ENCODE results near the gene ZBED1. TPM values are rescaled to one million over a fixed set of nuclear protein-coding genes. Genes with fewer than 3 reads are reported as not detected.
"Not testable (repeated sequence)": the region's sequence is repeated elsewhere in the genome, so short reads cannot be mapped to it uniquely, and the experiment has no call there.

ZBED1 gene
- total and polyA plus RNA-seq, 8 donors = 11.9 to 39.5 (median 26.2) TPM

DNA sequence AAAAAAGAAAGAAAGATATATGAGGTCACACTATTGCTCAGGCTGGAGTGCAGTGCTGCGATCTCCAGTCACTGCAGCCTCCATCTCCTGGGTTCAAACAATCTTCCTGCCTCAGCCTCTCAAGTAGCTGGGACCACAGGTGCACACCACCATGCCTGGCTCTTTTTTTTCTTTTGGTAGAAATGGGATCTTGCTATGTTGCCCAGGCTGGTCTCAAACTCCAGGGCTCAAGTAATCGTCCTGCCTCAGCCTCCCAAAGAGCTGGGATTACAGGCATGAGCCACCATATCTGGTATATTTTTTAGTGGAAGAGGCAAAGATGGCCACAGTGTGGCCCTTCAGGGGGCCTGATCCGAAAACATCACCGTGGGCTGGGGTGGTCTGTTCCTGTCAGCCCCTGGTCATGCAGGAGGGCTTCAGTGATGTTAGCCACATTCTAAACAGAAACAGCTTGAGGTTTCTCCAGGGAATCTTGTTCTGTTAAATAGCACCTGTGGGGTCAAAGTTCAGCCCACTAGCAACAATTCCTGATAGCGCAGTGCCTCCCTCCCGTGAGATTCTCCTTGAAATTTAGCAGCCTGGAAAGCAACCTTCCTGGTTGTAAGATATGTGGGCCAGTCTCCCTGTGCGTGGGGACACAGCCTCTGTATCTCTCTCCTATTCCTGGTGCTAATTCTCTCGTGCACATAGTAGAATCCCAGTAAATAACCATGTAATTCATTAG, 7.3 kb upstream of the ZBED1 start:
- ATAC-seq (peak; percentile 39 to 86 (median 67)), FAIRE-seq (no peak), DNase-seq (no peak)
- TF ChIP-seq CTCF (IDR thresholded peaks at IDR 0.05) = no peak
- peaks cover 0 to 6% (median 0%) of the 10 kb centered on the region in 3 donors for H3K4me1 ChIP-seq
- H3K27me3 ChIP-seq = no peaks in the 10 kb centered on the region
- H3K9me3 ChIP-seq = no peaks in the 10 kb centered on the region
- no peak overlapping the region for H3K27ac ChIP-seq
- WGBS, 2 donors = 49 to 50% methylated on average over 8 of the region's 8 CpGs
- intact Hi-C loops (cut with DNase I) = no loop called here
- no peaks in the 10 kb centered on the region for H3K36me3 ChIP-seq
- no peak overlapping the region for H3K4me3 ChIP-seq

GRCh38 chrX:2507196-2507595, 6.4 kb upstream of the ZBED1 start:
- Histone ChIP-seq H3K27ac (no peak overlapping the region), H3K4me3 (no peak overlapping the region), H3K27me3 (no peaks in the 10 kb centered on the region), H3K9me3 (no peaks in the 10 kb centered on the region), H3K36me3 (no peaks in the 10 kb centered on the region), H3K4me1 (peaks cover 0 to 6% (median 0%) of the 10 kb centered on the region in 3 donors)
- DNase-seq = no peak
- no peak for FAIRE-seq
- no peak for TF ChIP-seq CTCF (IDR thresholded peaks at IDR 0.05)
- intact Hi-C loops (cut with DNase I) = no loop called here
- WGBS, 2 donors = 92% methylated on average over 3 of the region's 3 CpGs
- no peak for ATAC-seq

DNA sequence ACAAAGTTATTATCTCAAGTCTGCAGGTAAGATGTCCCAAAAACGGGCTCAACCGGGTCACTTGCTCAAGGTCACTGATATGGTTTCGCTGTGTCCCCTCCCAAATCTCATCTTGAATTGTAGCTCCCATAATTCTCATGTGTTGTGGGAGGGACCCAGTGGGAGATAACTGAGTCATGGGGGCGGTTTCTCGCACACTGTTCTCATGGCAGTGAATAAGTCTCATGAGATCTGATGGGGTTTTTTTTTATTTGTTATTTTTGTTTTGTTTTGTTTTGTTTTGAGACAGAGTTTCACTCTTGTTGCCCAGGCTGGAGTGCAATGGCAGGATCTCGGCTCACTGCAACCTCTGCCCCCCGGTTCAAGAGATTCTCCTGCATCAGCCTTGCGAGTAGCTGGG, 4.6 kb upstream of the ZBED1 start:
- H3K4me3 ChIP-seq; intact Hi-C loops (cut with DNase I); H3K27ac ChIP-seq; H3K27me3 ChIP-seq; FAIRE-seq; DNase-seq; H3K9me3 ChIP-seq; H3K36me3 ChIP-seq; ATAC-seq; H3K4me1 ChIP-seq: not testable (repeated sequence)
- 69 to 76% methylated on average over 8 of the region's 8 CpGs for WGBS, 2 donors

- FAIRE-seq = no peak
- 60 to 66% methylated on average over 7 of the region's 7 CpGs for WGBS, 2 donors
- Histone ChIP-seq H3K9me3 (no peaks in the 10 kb centered on the region), H3K4me1 (peaks cover 0 to 6% (median 0%) of the 10 kb centered on the region in 3 donors), H3K27me3 (no peaks in the 10 kb centered on the region), H3K36me3 (no peaks in the 10 kb centered on the region), H3K4me3 (no peak overlapping the region), H3K27ac (no peak overlapping the region)
- TF ChIP-seq CTCF (IDR thresholded peaks at IDR 0.05) = no peak
- ATAC-seq = no peak
- no peak for DNase-seq
- intact Hi-C loops (cut with DNase I) = no loop called here
These were observed 4.0 kb upstream of the ZBED1 start for GRCh38 chrX:2504706-2505332.

GRCh38 chrX:2503591-2504500, 3.1 kb upstream of the ZBED1 start:
- peaks cover 0 to 8% (median 8%) of the 10 kb centered on the region in 3 donors for H3K4me1 ChIP-seq
- no peak overlapping the region for H3K27ac ChIP-seq
- intact Hi-C loops (cut with DNase I) = no loop called here
- H3K27me3 ChIP-seq = no peaks in the 10 kb centered on the region
- no peak overlapping the region for H3K4me3 ChIP-seq
- FAIRE-seq (no peak), ATAC-seq (no peak), DNase-seq (no peak)
- no peaks in the 10 kb centered on the region for H3K36me3 ChIP-seq
- no peak for TF ChIP-seq CTCF (IDR thresholded peaks at IDR 0.05)
- WGBS, 2 donors = 86 to 88% methylated on average over 13 of the region's 13 CpGs
- no peaks in the 10 kb centered on the region for H3K9me3 ChIP-seq
